Measurements from ENCODE around the gene BMP6. TPM values are rescaled to one million over a fixed set of nuclear protein-coding genes. Genes with fewer than 3 reads are reported as not detected.

The BMP6 gene
- total RNA-seq, 1 experiment from 2014 or later = 13.6 TPM

GRCh38 chr6:7703148-7703680 lies 22.7 kb upstream of the BMP6 start:
- intact Hi-C loops (cut with micrococcal nuclease; ENCODE audit: unreplicated experiment) (no loop called here), in situ Hi-C loops (cut with HindIII; ENCODE audit: low pct_unique_long_range_greater_than_20kb, low sequenced_read_pairs) (no loop called here)
- POLR2A ChIA-PET = no interaction called here
- no TSS peak for BruUV-seq (replicated peaks)
- H3K36me3 ChIP-seq (ENCODE audit: control insufficient read depth, insufficient read depth, low read length) = no peaks in the 10 kb centered on the region
- H3K27me3 ChIP-seq (ENCODE audit: control insufficient read depth, insufficient read depth, low read length) = no peaks in the 10 kb centered on the region
- no peak overlapping the region for H3K27ac ChIP-seq (ENCODE audit: low read length)
- CTCF ChIA-PET = no interaction called here
- ATAC-seq (no peak), DNase-seq (ENCODE audit: low read depth, low spot score) (no peak)
- H3K9me3 ChIP-seq (ENCODE audit: control insufficient read depth, insufficient read depth, low read depth, low read length) = no peaks in the 10 kb centered on the region
- TF ChIP-seq REST (IDR thresholded peaks at IDR 0.05; ENCODE audit: insufficient read depth in 1 of 2, low read depth in 2 of 2, low read length in 1 of 2) = no peak
- no peaks in the 10 kb centered on the region for H3K4me1 ChIP-seq (ENCODE audit: control insufficient read depth, insufficient read depth, low read length)
- no peak overlapping the region for H3K4me3 ChIP-seq (ENCODE audit: low read depth in 2 of 2, low read length in 2 of 2)

GRCh38 chr6:7705483-7705882 lies 20.4 kb upstream of the BMP6 start:
- no TSS peak for BruUV-seq (replicated peaks)
- intact Hi-C loops (cut with micrococcal nuclease; ENCODE audit: unreplicated experiment) (no loop called here), in situ Hi-C loops (cut with HindIII; ENCODE audit: low pct_unique_long_range_greater_than_20kb, low sequenced_read_pairs) (no loop called here)
- H3K4me1 ChIP-seq (ENCODE audit: control insufficient read depth, insufficient read depth, low read length) = no peaks in the 10 kb centered on the region
- no peaks in the 10 kb centered on the region for H3K9me3 ChIP-seq (ENCODE audit: control insufficient read depth, insufficient read depth, low read depth, low read length)
- H3K27ac ChIP-seq (ENCODE audit: low read length) = no peak overlapping the region
- ChIA-PET CTCF (no interaction called here), POLR2A (no interaction called here)
- no peak overlapping the region for H3K4me3 ChIP-seq (ENCODE audit: low read depth in 2 of 2, low read length in 2 of 2)
- H3K27me3 ChIP-seq (ENCODE audit: control insufficient read depth, insufficient read depth, low read length) = no peaks in the 10 kb centered on the region
- no peaks in the 10 kb centered on the region for H3K36me3 ChIP-seq (ENCODE audit: control insufficient read depth, insufficient read depth, low read length)
- no peak for TF ChIP-seq TCF7L2 (IDR thresholded peaks at IDR 0.05; ENCODE audit: low read depth, low read length)
- TF ChIP-seq POLR2AphosphoS5 (IDR thresholded peaks at IDR 0.05; ENCODE audit: low read depth, low read length) = no peak
- no peak for TF ChIP-seq SIN3A (IDR thresholded peaks at IDR 0.05; ENCODE audit: borderline replicate concordance, insufficient read depth, low read depth, low read length)
- TF ChIP-seq REST (IDR thresholded peaks at IDR 0.05; ENCODE audit: insufficient read depth in 1 of 2, low read depth in 2 of 2, low read length in 1 of 2) = no peak
- no peak for TF ChIP-seq CTCF (IDR thresholded peaks at IDR 0.05)
- no peak for DNase-seq (ENCODE audit: low read depth, low spot score)
- no peak for ATAC-seq
